ENCODE results near the gene NUDT15. TPM values are rescaled to one million over a fixed set of nuclear protein-coding genes. Genes with fewer than 3 reads are reported as not detected.

NUDT15 gene
- total RNA-seq (2021; fragmentation: NEBNext Ultra II Directional; extraction: Animal tissue kit (Norgen Biotek cat#: 25700)) (64.3 and 65.9 TPM in 2 replicates), polyA plus RNA-seq (2011; rRNA removed) (26.4 and 37.8 TPM in 2 replicates), polyA minus RNA-seq (2011; rRNA and poly(A)+ RNA removed) (6.2 and 8.1 TPM in 2 replicates)
- polyA plus RNA-seq (2011; cell fraction: cytosol; rRNA removed): 38.9 TPM
- 10.6 TPM for polyA plus RNA-seq (2011; cell fraction: nucleus; rRNA removed)
- polyA plus RNA-seq (2012, experiment 1 of 2): 27.5 to 44.5 TPM (median 32.5 TPM) in 4 replicates
- 8.1 TPM for polyA plus RNA-seq (2012, experiment 2 of 2)
- polyA plus RNA-seq (2013, experiment 1 of 2): 59.3 TPM
- 65.3 TPM for polyA plus RNA-seq (2013, experiment 2 of 2)
- polyA minus RNA-seq (2011; cell fraction: cytosol; rRNA and poly(A)+ RNA removed): 9.8 TPM
- 6.6 TPM for polyA minus RNA-seq (2011; cell fraction: nucleus; rRNA and poly(A)+ RNA removed)
- long read RNA-seq, experiment 1, transcript NUDT15-201 (3 exons, 2,098 nt): major isoform, 51 of 93 reads
- long read RNA-seq, experiment 1, partial matches to known transcripts: 39 of 93 reads
- long read RNA-seq, experiment 1, other reads (novel, unspliced or antisense): 3 of 93 reads
- long read RNA-seq, experiment 2, transcript NUDT15-201 (3 exons, 2,098 nt): major isoform, 56 of 61 reads
- long read RNA-seq, experiment 2, partial matches to known transcripts: 2 of 61 reads
- long read RNA-seq, experiment 2, other reads (novel, unspliced or antisense): 3 of 61 reads

GRCh38 chr13:48037346-48038173, at the start of gene NUDT15:
Gene NUDT15, plus strand, starts transcription at chr13:48037726. Its CDS starts 21 bp downstream, at chr13:48037747.
- peak within 1 kb of the TSS; percentile 93 for H2BK5ac ChIP-seq (ENCODE audit: low read depth, low read length)
- H2BK12ac ChIP-seq (ENCODE audit: low read depth, low read length): peak within 1 kb of the TSS; percentile 84; the same call in 1 of the 2 replicates
- H3K9me3 ChIP-seq (ENCODE audit: insufficient read depth in 2 of 2, low read depth in 1 of 2, low read length in 1 of 2): peaks cover 3 to 5% of the 10 kb centered on the region in 2 experiments; a peak in 2 of 4 replicates
- H3K27ac ChIP-seq (ENCODE audit: low read depth, low read length): peak within 1 kb of the TSS; percentile 96
- H4K20me1 ChIP-seq (replicated peaks in 1 of 2; ENCODE audit: control insufficient read depth in 1 of 2, insufficient read depth in 2 of 2, low read length in 2 of 2): peaks cover 0 to 3% of the 10 kb centered on the region in 2 experiments
- peak within 1 kb of the TSS; percentile 78 for H4K91ac ChIP-seq (replicated peaks; ENCODE audit: insufficient read length, low read length)
- peak within 1 kb of the TSS; percentile 71 for H3K56ac ChIP-seq (replicated peaks; ENCODE audit: insufficient read length, low read depth, low read length)
- H2BK15ac ChIP-seq (ENCODE audit: low read length): peak within 1 kb of the TSS; percentile 97; the same call in 1 of the 2 replicates
- H3K4ac ChIP-seq (replicated peaks; ENCODE audit: insufficient read length, low read depth, low read length): peak within 1 kb of the TSS; percentile 92
- CTCF ChIA-PET (ENCODE audit: partially characterized antibody): interaction anchor here (0.6 to 3.9 kb wide), 18 partner anchors 9 to 1223 kb away, joined by 3 to 50 read pairs (median 4); partner anchors contain the start of genes MED4 and SUCLA2
- no peak within 1 kb of the TSS for H2AK5ac ChIP-seq (ENCODE audit: low read depth, low read length)
- H3K36me3 ChIP-seq (ENCODE audit: control insufficient read depth in 2 of 4, insufficient read depth in 4 of 4, low read length in 3 of 4): peaks cover 7 to 12% (median 10%) of the 10 kb centered on the region in 4 experiments; a peak in 5 of 8 replicates
- H2BK20ac ChIP-seq (ENCODE audit: low read length): peak within 1 kb of the TSS; percentile 77; the same call in 1 of the 2 replicates
- H3K4me3 ChIP-seq (ENCODE audit: extremely low read depth in 1 of 4, insufficient read depth in 2 of 4, low read depth in 3 of 4, low read length in 4 of 4): peak within 1 kb of the TSS; percentile 62 to 85 (median 70)
- peak within 1 kb of the TSS; percentile 95 for H4K5ac ChIP-seq (ENCODE audit: insufficient read length, low read depth, low read length)
- peak within 1 kb of the TSS; percentile 73 to 77 for H3K4me2 ChIP-seq (ENCODE audit: insufficient read depth in 1 of 2, low read depth in 2 of 2, low read length in 2 of 2)
- H3K23ac ChIP-seq (ENCODE audit: insufficient read length): no peak within 1 kb of the TSS
- H3K4me1 ChIP-seq (replicated peaks in 1 of 4; ENCODE audit: control insufficient read depth in 3 of 4, insufficient read depth in 4 of 4, low read length in 3 of 4): peaks cover 0 to 4% (median 2%) of the 10 kb centered on the region in 4 experiments; a peak in 3 of 7 replicates
- POLR2A ChIA-PET (ENCODE audit: partially characterized antibody): interaction anchor here (0.7 to 5.1 kb wide), 21 partner anchors 10 to 495 kb away, joined by 3 to 48 read pairs (median 4); partner anchors contain the start of genes ITM2B, MED4, RCBTB2 and SUCLA2
- H3K27me3 ChIP-seq (replicated peaks in 1 of 4; ENCODE audit: control insufficient read depth in 3 of 4, extremely low read depth in 1 of 4, insufficient read depth in 3 of 4, low read length in 3 of 4): no peaks in the 10 kb centered on the region
- H3K23me2 ChIP-seq (ENCODE audit: low read depth, low read length): peaks cover 6% of the 10 kb centered on the region
- H3K9ac ChIP-seq (replicated peaks in 1 of 4; ENCODE audit: extremely low read depth in 1 of 4, low read depth in 3 of 4, low read length in 3 of 4): peak within 1 kb of the TSS; percentile 82 to 96 (median 92)
- H3K18ac ChIP-seq (ENCODE audit: extremely low read depth, low read length): peak within 1 kb of the TSS; percentile 88
- H3K79me1 ChIP-seq (ENCODE audit: low read depth, low read length): 0 out of 2 replicates have a peak, but pooled peaks cover 2% of the 10 kb centered on the region
- H3K14ac ChIP-seq (ENCODE audit: insufficient read length): no peak within 1 kb of the TSS
- H2BK120ac ChIP-seq (replicated peaks; ENCODE audit: low read depth, low read length): peak within 1 kb of the TSS; percentile 48
- peak; percentile 93 to 96 for DNase-seq (ENCODE audit: low read depth in 1 of 2, low spot score in 2 of 2)
- peaks cover 0 to 19% of the 10 kb centered on the region in 2 experiments; a peak in 3 of 4 replicates for H3K79me2 ChIP-seq (ENCODE audit: control insufficient read depth in 1 of 2, insufficient read depth in 2 of 2, low read length in 2 of 2)
- peak within 1 kb of the TSS; percentile 95 for H2AFZ ChIP-seq (ENCODE audit: low read length)
- WGBS, 2 experiments (ENCODE audit: extremely low coverage in 1 of 2, insufficient coverage in 1 of 2, insufficient read length in 1 of 2, insufficient replicate concordance in 2 of 2, low coverage in 1 of 2, low lambda C conversion rate in 2 of 2, missing lambda C conversion rate in 1 of 2): 1% methylated on average over 77 of the region's 82 CpGs; no CpG with 5 or more reads in 1 of the 2 experiments
- FAIRE-seq: peak; percentile 77
- H4K8ac ChIP-seq (ENCODE audit: extremely low read depth, insufficient read depth, low read length): peak within 1 kb of the TSS; percentile 98
- peak; percentile 71 for TF ChIP-seq CHD2 (IDR thresholded peaks at IDR 0.05; ENCODE audit: low read length)
